DMS 273 (cell line): ENCODE data around the gene SPTBN5.

Experiments
- DNase-seq: peaks from one replicate; lab custom pipeline; 2025; ENCODE audit not compliant: unreplicated experiment; lab: John Stamatoyannopoulos, UW

SPTBN5 gene

DNA sequence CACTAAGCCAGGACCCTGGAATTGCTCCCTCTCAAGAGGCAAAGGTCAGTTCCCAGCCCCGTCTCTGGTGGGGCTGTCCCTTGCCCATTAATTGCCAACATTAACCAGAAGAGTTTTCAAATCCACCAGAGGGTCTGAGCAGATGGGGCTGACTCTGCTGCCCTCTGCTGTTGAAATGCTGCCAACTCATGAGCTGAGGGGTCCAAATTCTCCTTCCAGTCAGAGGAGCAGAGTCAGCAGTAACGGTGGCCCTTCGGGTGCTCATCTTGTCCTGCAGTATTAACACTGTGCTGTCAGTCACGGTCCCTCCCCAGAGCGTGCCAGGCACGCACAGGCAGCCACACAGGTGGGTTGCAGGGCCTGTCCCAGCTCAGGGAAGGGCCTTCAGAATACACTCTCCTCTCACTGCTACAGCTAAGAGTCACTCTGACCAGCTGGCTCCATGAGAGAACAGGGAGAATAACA, 10.7 kb upstream of the SPTBN5 start:
- DNase-seq, result peak; percentile 87

DNA sequence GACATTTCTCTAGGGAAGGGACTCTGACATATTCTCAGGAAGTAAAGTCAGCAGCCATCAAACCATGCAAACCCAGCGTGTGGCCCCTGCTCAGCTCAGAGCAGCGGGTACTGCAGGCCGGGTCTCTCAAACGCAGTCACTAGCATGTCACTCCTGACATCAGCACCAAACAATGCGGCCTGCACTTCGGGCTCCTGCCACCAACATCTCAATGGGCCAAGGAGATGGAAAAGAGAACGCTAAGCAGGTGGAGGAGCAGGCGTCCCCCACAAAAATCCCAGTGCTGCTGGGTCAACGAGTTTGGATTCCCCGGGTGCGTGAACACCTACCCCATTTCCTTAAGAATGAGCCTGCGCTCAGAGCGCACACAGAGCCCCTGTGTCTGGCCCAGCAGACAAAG, 9.9 kb upstream of the SPTBN5 start:
- no peak for DNase-seq

DNA sequence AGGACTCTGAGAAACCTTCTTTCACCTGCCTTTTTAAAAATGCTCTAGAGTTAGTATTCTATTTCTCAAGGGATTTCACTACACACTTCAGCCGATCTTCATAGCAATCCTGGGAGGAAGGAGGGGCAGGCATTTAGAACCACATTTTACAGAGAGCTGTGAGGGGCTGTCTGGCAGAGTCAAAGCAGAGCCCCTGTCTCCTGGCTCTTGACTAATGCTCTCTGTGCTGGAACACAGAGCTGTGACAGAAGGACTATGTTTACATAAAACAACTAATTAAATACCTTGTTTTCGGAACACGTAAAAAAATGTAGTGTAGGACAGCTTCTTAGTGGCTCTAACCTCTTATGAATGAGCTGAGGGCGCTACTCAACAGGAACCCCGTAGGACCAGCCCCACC, 7.6 kb upstream of the SPTBN5 start:
- DNase-seq, result peak; percentile 62

DNA sequence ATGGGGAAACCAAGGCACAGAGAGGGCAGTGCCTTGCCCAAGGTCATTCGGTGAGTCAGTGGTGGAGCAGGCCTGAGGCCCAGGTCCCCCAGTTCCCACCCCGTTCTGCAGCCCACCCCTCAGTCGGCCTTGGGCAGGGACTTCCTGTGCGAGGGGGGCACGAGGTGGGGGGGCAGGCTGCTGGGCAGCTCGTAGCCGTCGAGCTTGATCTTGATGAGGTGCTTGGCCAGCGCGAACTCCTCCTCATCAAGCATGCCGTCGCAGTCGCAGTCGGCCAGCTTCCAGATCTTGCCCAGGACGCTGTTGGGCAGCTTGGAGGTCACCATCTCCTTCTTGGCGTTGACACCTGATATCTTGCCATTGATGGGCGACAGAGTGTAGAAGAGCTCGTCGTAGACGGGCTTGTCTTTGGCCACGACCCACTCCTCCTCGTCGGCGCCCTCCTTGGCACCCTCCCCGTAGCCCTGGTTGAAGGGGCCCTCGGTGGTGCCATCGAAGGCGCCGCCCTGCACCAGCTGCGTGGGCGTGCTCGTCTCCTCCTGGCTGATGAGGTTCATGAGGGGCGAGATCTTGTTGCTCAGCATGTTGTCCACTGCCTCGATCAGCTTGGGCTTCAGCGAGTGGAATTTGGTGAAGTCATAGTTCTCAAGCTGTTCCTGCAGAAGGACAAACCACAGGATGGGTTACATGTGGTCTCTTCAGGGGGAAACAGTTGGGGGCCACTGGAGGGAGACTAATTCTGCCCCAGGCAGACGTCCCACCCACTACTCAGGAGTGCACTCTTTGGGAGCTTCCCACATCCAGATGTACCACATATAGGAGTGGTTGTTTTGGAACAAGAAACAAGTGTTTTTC, 6.9 kb upstream of the SPTBN5 start:
- DNase-seq, result peak; percentile 89

DNA sequence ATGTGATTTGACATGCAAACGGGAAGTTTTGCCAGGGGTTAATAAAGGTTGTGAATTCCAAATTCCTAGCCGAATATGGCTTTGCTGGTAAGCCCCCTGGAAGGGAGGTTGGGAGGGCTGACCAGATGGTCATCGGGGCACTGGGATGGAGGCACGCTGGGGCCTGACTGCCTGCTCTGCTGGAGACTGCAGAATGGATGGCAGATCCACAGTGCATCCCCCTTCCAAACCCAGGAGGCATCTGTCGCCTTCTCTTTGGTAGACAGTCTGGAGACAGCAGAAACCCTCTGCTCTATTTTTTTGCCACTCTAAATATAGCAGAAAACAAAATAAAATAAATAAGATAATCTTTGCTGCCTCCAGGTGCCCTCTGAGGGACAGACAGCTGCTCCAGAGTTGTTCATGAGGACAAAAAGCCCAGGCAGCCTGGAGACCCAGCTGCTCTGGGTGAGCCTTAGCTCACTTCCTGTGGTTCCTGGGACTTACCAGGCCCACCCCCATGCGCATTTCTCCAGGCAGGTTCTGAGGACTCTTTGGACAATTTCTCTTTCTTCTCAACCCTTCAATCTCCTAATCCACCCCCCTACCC, 6.1 kb upstream of the SPTBN5 start:
- peak; percentile 96 for DNase-seq

DNA sequence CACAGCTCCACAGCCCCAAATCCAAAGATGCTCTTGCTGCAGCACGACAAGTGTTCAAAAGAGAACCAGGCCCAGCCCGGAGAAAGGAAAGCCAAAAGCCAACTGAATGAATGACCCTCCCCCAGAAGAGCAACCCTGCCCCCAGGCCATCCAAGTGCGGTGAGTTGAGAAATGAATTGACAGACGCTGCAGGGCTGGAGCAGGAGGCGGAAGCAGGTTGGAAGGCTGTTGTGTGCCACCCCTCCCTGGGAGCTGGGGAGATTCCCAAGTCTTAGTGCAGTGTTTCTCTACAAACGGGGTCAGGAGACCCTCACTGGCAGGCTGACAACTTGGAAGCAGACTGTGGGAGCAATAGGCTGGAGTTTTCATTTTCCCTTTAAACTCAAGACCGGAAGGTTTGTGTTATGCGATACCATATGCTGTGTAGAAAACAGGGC, 3.5 kb upstream of the SPTBN5 start:
- peak; percentile 89 for DNase-seq

DNA sequence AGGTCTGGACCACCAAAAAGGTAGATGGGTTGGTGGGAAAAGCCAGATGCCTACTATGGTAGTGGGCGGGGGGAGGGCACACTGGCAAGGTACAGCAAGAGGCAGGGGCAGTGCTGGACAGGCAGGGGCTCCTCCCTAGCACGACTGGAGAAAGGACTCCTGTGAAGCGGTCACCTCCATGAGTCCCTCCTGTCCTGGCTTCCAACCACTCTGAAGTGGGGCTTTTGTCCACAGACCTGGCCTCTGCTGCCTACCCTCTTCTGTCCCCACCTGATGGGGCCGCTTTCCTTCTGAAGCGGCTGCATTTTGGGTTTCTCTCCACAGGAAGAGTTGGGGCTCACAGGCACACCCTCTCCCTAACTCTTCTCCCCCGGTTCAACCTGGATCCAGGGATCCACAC, 2.7 kb upstream of the SPTBN5 start:
- DNase-seq, result peak; percentile 12

DNA sequence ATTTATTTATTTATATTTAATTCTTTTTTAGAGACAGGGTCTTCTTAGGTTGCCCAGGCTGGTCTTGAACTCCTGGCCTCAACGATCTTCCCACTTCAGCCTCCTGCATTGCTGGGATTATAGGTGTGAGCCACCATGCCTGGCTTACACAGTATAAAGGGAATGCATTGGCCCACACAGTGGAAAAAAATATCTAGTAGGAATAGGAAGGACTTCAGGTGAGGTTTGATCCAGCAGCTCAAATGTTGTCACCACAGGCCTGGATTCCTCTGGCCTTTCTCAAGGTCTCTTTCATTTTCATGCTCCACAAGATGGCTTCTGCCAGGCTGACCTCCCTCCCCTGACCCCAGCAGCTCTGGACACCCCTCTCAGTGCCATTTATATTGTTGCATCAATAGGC, 2.1 kb upstream of the SPTBN5 start:
- DNase-seq, result no peak

DNA sequence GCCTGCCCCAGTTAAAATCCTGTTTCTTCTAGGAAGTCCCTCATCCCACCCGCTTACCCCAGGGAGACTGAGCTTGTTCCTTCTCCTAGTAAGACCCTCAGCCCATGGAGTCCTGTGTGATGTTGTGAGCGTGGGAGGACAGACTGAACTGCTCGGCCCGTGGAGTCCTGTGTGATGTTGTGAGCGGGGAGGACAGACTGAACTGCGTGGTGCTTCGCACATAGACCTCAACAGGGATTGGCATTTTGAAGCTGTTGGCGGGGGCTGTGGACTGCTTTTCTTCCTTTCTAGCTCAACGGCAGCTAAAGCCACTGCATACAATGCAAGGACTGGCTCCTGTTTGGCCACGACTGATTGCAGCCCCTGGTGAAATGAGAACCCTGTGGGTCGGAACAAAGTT, 1.6 kb upstream of the SPTBN5 start:
- DNase-seq, result no peak

DNA sequence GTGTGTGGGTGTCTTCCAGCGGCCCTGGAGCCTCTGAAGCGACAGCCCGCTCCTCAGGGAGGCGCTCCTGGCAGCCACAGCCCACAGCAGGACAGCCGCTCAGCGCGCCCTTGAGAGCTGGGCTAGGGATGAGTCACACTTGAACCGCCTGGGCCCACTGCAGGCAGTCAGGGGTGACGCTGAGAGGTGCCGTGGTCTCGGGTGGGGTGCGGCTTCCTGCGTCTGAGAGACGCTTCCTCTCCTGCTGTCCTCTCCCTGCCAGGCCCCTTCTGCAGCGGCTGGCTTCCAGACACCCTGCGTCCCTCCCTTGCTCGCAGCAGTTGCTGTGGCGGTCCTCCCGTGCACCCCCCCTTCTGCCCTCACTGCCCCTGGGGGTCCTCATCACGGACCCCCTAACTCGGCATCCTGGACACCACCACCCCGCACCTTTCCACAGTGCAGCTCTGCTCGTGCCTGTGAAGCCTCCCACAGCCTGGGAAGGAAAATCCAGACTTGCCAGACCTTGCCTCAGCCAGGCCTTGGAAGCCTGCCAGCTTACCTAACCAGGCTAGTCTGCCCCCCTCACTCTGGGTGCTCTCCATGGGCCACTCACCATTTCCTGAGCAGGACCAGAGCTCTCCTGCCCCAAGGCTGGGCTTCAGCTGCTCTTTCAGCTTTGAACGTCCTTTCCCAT, 1.1 kb upstream of the SPTBN5 start:
- peak; percentile 72 for DNase-seq

DNA sequence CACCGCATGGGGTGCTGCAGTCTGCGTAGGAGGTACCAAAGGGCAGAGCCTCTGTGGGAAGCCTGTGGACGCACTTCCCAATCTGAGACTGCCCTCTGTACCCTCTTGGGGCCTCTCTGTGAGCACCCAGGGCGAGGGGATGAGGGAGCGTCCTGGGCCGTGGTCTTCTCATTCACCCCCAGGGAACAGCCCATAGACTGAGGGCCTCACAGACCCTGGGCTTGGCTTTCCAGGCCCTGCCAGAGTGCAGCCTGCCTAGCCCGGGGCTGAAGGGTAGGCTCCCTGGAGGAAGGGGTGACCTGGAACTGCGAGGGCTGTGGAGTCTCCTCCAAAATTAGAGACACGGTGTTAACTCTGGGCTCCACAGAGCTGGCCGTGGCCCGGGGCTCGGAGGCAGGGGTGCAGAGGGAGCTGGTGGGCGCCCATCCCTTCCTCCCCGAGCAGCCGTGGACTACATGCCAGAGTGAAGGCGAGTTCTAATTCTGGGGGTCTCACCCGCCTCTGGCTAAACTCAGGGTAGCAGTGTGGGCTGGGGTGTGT, 468 bp upstream of the SPTBN5 start:
- no peak for DNase-seq

DNA sequence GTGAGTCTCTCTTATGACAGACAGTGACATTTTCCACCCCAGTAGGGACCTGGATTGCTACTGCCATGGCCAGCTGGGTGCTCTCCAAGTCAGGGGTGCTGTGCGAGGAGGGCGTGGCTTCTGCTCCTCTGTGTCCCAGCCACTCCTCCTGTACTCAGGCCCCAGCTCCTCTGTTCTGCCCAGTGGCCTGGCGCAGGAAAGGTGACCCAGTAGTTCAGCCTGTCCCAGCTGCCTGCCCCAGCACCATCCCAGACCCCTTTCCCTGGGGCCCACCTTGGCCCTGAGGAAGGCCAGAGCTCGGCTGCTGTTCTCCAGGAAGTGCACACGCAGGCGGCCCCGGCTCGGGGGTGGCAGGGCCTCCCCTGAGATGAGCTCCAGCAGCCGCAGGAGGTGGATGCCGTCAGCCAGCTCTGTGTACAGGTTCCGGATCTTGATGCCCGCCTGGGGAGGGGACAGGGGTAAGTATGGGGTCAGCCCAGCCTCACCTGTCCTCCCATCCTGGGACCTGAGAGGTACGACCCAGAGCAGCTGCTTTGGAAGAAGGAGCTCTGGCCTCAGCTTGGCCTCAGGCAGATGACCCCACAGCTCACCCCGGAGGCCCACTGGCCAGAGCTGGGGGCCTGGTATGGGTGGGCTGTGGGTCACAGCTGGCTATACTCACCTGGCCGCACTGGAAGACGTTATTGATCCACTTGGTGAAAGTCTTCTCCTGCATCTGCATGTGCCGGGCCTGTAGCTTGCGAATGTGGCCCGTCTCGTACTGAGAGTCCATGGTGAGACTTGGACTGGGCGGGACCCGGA, 1.0 kb downstream of the SPTBN5 start:
- no peak for DNase-seq

DNA sequence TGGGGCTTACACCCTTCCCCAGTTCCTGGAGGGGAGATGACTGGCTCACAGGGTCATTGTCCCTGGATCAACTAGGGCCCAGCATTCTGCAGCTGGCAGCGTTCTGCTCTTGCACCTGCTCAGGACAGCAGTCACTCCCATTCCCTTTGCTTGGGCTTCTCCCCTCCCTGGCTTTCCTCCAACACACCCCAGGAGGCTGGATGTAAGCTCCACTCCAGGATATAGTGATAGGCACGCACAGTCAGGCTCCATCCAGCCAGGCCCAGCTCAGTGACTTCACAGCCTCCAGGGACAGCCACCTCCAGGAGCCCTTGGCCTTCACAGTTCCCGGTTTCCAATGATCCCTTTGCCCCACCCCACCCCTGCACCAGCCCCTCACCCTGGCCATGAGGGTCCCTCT, 1.9 kb downstream of the SPTBN5 start:
- DNase-seq, result peak; percentile 46

DNA sequence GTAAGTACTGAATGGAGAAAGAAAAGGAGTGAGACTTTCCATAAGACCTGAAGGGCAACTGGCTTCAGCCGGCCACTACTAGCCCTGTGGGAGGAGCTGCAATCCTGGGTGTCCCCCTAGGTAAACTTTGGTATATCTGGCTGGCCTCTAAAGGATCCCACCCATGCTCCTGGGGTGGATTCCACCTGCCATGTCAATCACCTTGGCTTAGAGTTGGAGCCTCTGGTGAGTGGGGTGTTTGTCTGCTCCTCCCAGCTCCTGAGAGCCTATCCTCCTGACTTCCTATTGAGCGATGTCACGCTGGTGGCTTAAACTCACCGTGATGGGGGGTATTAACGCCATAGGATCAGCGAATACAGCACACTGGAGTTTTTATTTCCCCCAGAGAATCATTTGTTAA, 2.6 kb downstream of the SPTBN5 start:
- no peak for DNase-seq

DNA sequence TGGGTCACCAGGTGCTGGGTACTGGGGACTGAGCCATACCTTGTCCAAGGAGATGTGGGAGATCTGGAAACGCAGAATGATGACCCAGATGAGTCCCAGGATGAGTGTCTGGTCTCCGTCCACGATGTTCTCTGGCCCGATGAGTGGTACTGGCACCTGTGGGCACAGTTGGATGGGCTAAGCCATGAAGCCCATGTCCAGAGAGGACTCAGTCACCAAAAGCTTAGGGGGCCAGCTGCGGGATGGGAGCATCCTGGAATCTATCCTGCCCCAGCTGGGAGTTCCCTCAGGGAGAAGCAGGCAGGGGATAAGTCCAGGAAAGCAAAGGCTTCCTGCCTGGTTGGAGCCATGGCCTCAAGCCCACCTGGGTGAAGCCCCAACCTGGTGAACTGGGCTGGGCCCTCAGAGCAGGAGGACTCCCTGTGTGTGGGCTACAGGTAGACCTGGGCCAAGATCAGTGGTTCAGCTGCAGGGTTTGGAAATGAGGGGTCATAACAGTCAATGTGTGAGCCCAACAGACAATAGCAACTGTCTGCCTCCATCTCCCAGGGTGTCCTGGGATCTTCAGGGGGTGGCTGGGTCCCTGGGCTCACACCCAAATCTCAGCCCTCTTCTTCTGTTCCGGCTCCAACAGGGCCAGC, 3.7 kb downstream of the SPTBN5 start:
- no peak for DNase-seq

DNA sequence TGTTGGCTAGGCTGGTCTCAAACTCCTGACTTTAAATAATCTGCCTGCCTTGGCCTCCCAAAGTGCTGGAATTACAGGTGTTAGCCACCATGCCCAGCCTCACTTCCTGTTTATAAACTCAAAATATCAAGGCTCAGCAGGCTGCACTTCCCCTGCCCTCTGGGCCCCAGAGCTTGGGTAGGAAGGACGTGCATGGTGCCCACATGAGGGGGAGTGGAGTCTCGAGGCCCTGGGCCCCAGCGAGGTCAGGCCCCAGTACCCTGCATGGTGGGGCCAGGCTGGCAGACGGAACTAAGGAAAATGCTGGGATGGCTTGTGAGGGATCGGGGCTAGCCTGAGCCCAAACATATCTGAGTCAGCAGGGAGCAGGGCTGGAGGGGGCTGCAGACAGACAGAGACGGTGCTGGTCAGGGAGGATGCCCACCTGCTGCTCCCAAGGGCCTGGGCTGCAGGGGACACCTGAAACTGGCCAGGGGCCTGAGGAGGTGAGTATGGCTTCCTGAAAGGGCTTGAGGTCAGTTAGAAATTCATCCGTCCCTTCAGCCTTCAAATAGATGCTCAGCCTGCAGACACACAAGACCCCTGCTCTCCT, 5.1 kb downstream of the SPTBN5 start:
- DNase-seq, result no peak

DNA sequence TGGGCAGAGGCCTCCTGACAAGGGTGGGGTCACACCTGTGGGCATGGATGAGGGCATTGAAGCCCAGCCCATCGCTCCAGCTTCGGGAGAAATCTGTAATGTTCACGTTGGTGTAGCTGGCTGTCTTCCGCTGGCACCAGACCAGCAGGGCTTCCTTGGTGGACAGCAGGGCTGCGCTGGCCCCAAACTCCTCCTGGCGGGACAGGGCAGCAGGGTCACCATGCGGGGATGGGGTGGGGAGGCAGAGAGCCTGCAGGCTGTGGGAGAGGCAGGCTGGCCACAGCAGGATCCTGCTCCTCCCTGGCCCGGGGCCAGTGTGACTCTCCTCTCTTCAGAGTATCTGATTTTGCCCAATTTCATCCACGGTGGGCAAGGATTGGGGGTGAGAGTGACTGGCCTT, 6.0 kb downstream of the SPTBN5 start:
- no peak for DNase-seq

DNA sequence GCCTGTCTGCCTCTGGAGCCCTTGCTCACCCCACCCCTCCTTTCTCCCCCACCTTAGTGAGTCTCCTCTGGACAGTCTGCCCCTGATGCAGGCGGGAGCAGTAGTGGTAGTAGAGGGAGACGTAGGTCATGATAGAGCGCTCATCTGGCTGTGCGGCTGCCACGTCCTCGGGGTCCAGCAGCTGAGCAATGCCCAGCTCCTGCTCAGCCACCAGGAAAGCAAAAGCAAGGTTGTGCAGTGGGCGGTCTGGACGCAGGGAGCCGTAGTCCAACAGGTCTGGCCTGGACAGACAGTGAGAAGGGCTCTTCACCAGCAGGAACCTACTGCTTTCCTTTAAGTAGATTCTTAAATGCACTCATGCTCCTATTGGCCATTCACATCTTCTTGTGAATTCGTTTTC, 6.7 kb downstream of the SPTBN5 start:
- DNase-seq, result no peak

DNA sequence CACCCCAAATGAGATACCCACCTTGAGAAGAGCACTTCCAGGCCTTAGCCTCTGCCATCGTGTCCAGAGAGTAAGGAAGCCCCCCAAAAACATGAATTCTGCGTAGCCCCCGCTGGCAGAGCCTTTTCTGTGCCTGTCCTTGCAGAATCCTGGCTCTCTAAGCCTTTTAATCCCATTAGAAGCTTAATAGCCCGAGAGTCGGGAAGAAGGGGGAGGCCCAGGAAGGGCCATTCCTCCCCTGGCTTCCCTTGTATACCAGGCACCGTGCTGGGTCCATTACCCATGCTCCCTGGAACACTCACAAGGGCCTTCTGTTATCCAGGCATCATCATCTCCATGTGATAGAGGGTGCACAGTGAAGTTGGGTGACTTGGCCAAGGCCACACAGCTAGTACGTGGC, 7.1 kb downstream of the SPTBN5 start:
- DNase-seq, result no peak

DNA sequence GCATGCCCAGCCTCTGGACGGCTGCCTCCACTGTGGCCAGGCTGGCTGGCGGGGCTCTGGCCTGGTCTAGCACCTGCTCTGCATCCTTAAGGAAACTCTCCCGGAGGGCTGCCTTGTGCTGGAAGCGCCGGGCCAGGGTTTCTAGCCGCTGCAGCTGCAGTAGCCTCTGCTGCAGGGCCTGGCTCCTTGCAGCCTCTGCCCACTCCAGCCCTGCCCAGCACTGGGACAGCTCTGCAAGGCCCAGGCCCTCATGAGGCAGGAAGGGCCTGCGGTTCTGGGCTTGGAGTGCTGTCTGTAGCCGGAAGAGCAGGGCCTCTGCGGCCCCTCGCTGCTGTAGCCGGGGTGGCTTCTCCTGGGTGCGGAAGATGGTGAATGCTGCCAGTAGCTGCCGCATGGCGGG, 8.0 kb downstream of the SPTBN5 start:
- DNase-seq, result no peak
